ENCODE measurements around the gene ZNF274. TPM values are rescaled to one million over a fixed set of nuclear protein-coding genes. Genes with fewer than 3 reads are reported as not detected.
"Not testable (repeated sequence)": the region's sequence is repeated elsewhere in the genome, so short reads cannot be mapped to it uniquely, and the experiment has no call there.

ZNF274 gene
- total RNA-seq, 1 experiment from 2014 or later = 28.7 TPM

- Histone ChIP-seq H2AFZ (ENCODE audit: low read length) (no peak overlapping the region), H3K27ac (ENCODE audit: insufficient read length, low read depth, low read length) (no peak overlapping the region), H3K56ac (ENCODE audit: insufficient read length, low read depth, low read length) (no peak overlapping the region), H3K4me1 (ENCODE audit: insufficient read depth, low read length) (no peaks in the 10 kb centered on the region), H3K79me2 (ENCODE audit: insufficient read depth, low read length) (no peaks in the 10 kb centered on the region), H4K8ac (replicated peaks; ENCODE audit: insufficient read length, low read depth, low read length) (no peak overlapping the region), H3T11ph (ENCODE audit: low read length) (no peak overlapping the region), H3K27me3 (ENCODE audit: insufficient read depth, low read length) (no peaks in the 10 kb centered on the region), H3K18ac (ENCODE audit: insufficient read length, low read depth, low read length) (no peak overlapping the region), H3K79me1 (ENCODE audit: insufficient read depth, low read depth, low read length, poor library complexity, severe bottlenecking) (no peaks in the 10 kb centered on the region), H4K5ac (ENCODE audit: insufficient read length, low read depth, low read length) (no peak overlapping the region), H2AK5ac (ENCODE audit: insufficient read length, low read length) (no peak overlapping the region), H2BK120ac (ENCODE audit: low read depth, low read length, poor library complexity, severe bottlenecking) (no peak overlapping the region), H2BK20ac (ENCODE audit: low read depth, low read length, poor library complexity, severe bottlenecking) (no peak overlapping the region), H2BK12ac (ENCODE audit: insufficient read length, low read depth, low read length) (no peak overlapping the region), H4K91ac (ENCODE audit: insufficient read length, low read depth, low read length) (no peak overlapping the region), H3K14ac (ENCODE audit: insufficient read depth, low read length) (no peak overlapping the region), H2BK15ac (ENCODE audit: low read depth, low read length) (no peak overlapping the region), H3K9me3 (ENCODE audit: control insufficient read depth, low read depth, low read length) (peaks cover 93% of the 10 kb centered on the region), H3K4ac (ENCODE audit: low read depth, low read length) (no peak overlapping the region), H4K20me1 (ENCODE audit: control insufficient read depth, insufficient read depth, insufficient read length) (no peaks in the 10 kb centered on the region), H2BK5ac (ENCODE audit: insufficient read length, low read length) (no peak overlapping the region), H3K9ac (ENCODE audit: extremely low read depth, insufficient read length, low read length) (no peak overlapping the region), H3K4me2 (ENCODE audit: insufficient read depth, insufficient read length, low read length) (no peak overlapping the region), H3K23ac (ENCODE audit: insufficient read length, low read depth, low read length) (no peak overlapping the region), H3K23me2 (ENCODE audit: insufficient read length, low read depth, low read length, poor library complexity, severe bottlenecking) (no peaks in the 10 kb centered on the region)
- WGBS (ENCODE audit: extremely low coverage, insufficient read length, low lambda C conversion rate) = 100% methylated on average over 1 of the region's 2 CpGs
- Mint-ChIP-seq H3K36me3 (ENCODE audit: insufficient read depth in 1 of 3, low read depth in 3 of 3) (peaks cover 100% of the 10 kb centered on the region in 3 experiments), H3K9me3 (peaks cover 99% of the 10 kb centered on the region in 2 experiments), H3K4me1 (peaks cover 0 to 12% of the 10 kb centered on the region in 2 experiments; a peak in 2 of 4 replicates), H3K4me3 (no peak overlapping the region), H3K27me3 (ENCODE audit: low read depth) (peaks cover 10% of the 10 kb centered on the region), H3K27ac (no peak overlapping the region)
- no peak for DNase-seq
- TF ChIP-seq, protein P1, sequence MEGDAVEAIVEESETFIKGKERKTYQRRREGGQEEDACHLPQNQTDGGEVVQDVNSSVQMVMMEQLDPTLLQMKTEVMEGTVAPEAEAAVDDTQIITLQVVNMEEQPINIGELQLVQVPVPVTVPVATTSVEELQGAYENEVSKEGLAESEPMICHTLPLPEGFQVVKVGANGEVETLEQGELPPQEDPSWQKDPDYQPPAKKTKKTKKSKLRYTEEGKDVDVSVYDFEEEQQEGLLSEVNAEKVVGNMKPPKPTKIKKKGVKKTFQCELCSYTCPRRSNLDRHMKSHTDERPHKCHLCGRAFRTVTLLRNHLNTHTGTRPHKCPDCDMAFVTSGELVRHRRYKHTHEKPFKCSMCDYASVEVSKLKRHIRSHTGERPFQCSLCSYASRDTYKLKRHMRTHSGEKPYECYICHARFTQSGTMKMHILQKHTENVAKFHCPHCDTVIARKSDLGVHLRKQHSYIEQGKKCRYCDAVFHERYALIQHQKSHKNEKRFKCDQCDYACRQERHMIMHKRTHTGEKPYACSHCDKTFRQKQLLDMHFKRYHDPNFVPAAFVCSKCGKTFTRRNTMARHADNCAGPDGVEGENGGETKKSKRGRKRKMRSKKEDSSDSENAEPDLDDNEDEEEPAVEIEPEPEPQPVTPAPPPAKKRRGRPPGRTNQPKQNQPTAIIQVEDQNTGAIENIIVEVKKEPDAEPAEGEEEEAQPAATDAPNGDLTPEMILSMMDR (conservative IDR thresholded peaks at IDR 0.05) = no peak
These were observed 69.3 kb downstream of the ZNF274 start for GRCh38 chr19:58252102-58252685.

- Mint-ChIP-seq H3K36me3 (ENCODE audit: insufficient read depth in 1 of 3, low read depth in 3 of 3) (peaks cover 99 to 100% (median 100%) of the 10 kb centered on the region in 3 experiments), H3K9me3 (peaks cover 99 to 100% of the 10 kb centered on the region in 2 experiments), H3K27me3 (ENCODE audit: low read depth) (peaks cover 40% of the 10 kb centered on the region), H3K4me1 (peaks cover 0 to 12% of the 10 kb centered on the region in 2 experiments; a peak in 2 of 4 replicates)
- not testable (repeated sequence) for H3K27me3 ChIP-seq (ENCODE audit: insufficient read depth, low read length); H3K27ac ChIP-seq (ENCODE audit: insufficient read length, low read depth, low read length); H3K56ac ChIP-seq (ENCODE audit: insufficient read length, low read depth, low read length); H4K91ac ChIP-seq (ENCODE audit: insufficient read length, low read depth, low read length); H3K27ac Mint-ChIP-seq; H2BK20ac ChIP-seq (ENCODE audit: low read depth, low read length, poor library complexity, severe bottlenecking); H3K79me2 ChIP-seq (ENCODE audit: insufficient read depth, low read length); H3K4me2 ChIP-seq (ENCODE audit: insufficient read depth, insufficient read length, low read length); H4K8ac ChIP-seq (replicated peaks; ENCODE audit: insufficient read length, low read depth, low read length); H2BK120ac ChIP-seq (ENCODE audit: low read depth, low read length, poor library complexity, severe bottlenecking); H2BK12ac ChIP-seq (ENCODE audit: insufficient read length, low read depth, low read length); H3K23me2 ChIP-seq (ENCODE audit: insufficient read length, low read depth, low read length, poor library complexity, severe bottlenecking); H3K23ac ChIP-seq (ENCODE audit: insufficient read length, low read depth, low read length); H3K4me1 ChIP-seq (ENCODE audit: insufficient read depth, low read length); H3K9ac ChIP-seq (ENCODE audit: extremely low read depth, insufficient read length, low read length); H3K79me1 ChIP-seq (ENCODE audit: insufficient read depth, low read depth, low read length, poor library complexity, severe bottlenecking); H3K4ac ChIP-seq (ENCODE audit: low read depth, low read length); H4K20me1 ChIP-seq (ENCODE audit: control insufficient read depth, insufficient read depth, insufficient read length); H3K14ac ChIP-seq (ENCODE audit: insufficient read depth, low read length); H4K5ac ChIP-seq (ENCODE audit: insufficient read length, low read depth, low read length); H2BK15ac ChIP-seq (ENCODE audit: low read depth, low read length); H2AFZ ChIP-seq (ENCODE audit: low read length); H3K18ac ChIP-seq (ENCODE audit: insufficient read length, low read depth, low read length); H2AK5ac ChIP-seq (ENCODE audit: insufficient read length, low read length); DNase-seq; H2BK5ac ChIP-seq (ENCODE audit: insufficient read length, low read length); H3K4me3 Mint-ChIP-seq; H3T11ph ChIP-seq (ENCODE audit: low read length)
- WGBS (ENCODE audit: extremely low coverage, insufficient read length, low lambda C conversion rate) = no CpG with 5 or more reads among the region's 4 CpGs
- peaks cover 98% of the 10 kb centered on the region for H3K9me3 ChIP-seq (ENCODE audit: control insufficient read depth, low read depth, low read length)
These were observed 75.4 kb downstream of the ZNF274 start for GRCh38 chr19:58258259-58258658.
